Endodermal cell (in vitro differentiated cells): ENCODE results near the gene STPG1. TPM values are rescaled to one million over a fixed set of nuclear protein-coding genes. Genes with fewer than 3 reads are reported as not detected.

Source experiments
- DNase-seq: peaks from one replicate; pipeline ENCODE4 v3.0.0-alpha.2; 2017
- H3K27ac ChIP-seq: 2 replicates; pipeline ENCODE4 v1.5.1; 2013; ENCODE audit warnings: mild to moderate bottlenecking, low read depth, low read length, moderate library complexity
- H3K27me3 ChIP-seq: 2 replicates; pipeline ENCODE4 v1.6.1; 2013; ENCODE audit warnings: mild to moderate bottlenecking, low read length, moderate library complexity; ENCODE audit not compliant: insufficient read depth, control insufficient read depth, poor library complexity, severe bottlenecking
- H3K36me3 ChIP-seq: 2 replicates; pipeline ENCODE4 v1.7.0; 2013; ENCODE audit warnings: mild to moderate bottlenecking, low read length, moderate library complexity; ENCODE audit not compliant: control insufficient read depth, insufficient read depth
- H3K4me1 ChIP-seq: one replicate; pipeline ENCODE4 v1.7.0; 2013; ENCODE audit warnings: low read length; ENCODE audit not compliant: control insufficient read depth, insufficient read depth
- H3K4me3 ChIP-seq: 2 replicates; pipeline ENCODE4 v1.5.1; 2013; ENCODE audit warnings: mild to moderate bottlenecking, low read length, moderate library complexity
- H3K9ac ChIP-seq: 2 replicates; pipeline ENCODE4 v1.6.1; 2013; ENCODE audit warnings: mild to moderate bottlenecking, low read length, moderate library complexity; ENCODE audit not compliant: poor library complexity, severe bottlenecking; ENCODE audit errors: extremely low read depth
- H3K9me3 ChIP-seq: 2 replicates; pipeline ENCODE4 v1.6.1; 2013; ENCODE audit warnings: mild to moderate bottlenecking, low read length, moderate library complexity; ENCODE audit not compliant: control insufficient read depth
- H3K27ac Mint-ChIP-seq: 2 replicates; pipeline ENCODE4 v1.8.0; 2020; ENCODE audit warnings: mixed read lengths
- H3K27me3 Mint-ChIP-seq: 2 replicates; pipeline ENCODE4 v1.8.0; 2021; ENCODE audit warnings: mild to moderate bottlenecking, mixed read lengths; ENCODE audit not compliant: insufficient read depth
- H3K36me3 Mint-ChIP-seq: 2 replicates; pipeline ENCODE4 v1.8.0; 2020; ENCODE audit warnings: low read depth, mixed read lengths
- H3K4me1 Mint-ChIP-seq: 2 replicates; pipeline ENCODE4 v1.8.0; 2020; ENCODE audit warnings: mixed read lengths
- H3K4me3 Mint-ChIP-seq: 2 replicates; pipeline ENCODE4 v1.8.0; 2020; ENCODE audit warnings: mild to moderate bottlenecking, moderate library complexity, mixed read lengths
- H3K9me3 Mint-ChIP-seq: 2 replicates; pipeline ENCODE4 v1.8.0; 2020; ENCODE audit warnings: mild to moderate bottlenecking, mixed read lengths
- CTCF ChIP-seq: fragments of 200-600 bp; sonication (generic); conservative IDR thresholded peaks from 2 replicates; pipeline ENCODE4 v1.5.0; 2021; ENCODE audit warnings: antibody characterized with exemption, mild to moderate bottlenecking
- whole genome bisulfite sequencing, 2 experiments: methylation state at CpG; one replicate each; pipeline versions ENCODE4 v1.1.5 to v1.1.7; 2013; ENCODE audit warnings: missing lambda C conversion rate in 2 of 2, mixed read lengths in 1 of 2; ENCODE audit not compliant: insufficient coverage in 1 of 2, insufficient read length in 1 of 2; 5-methylcytosine and 5-hydroxymethylcytosine counted together
- total RNA-seq, 2 donors: library from RNA; stranded (reverse); fragmentation: NEBNext Ultra II Directional in 1 of 2; extraction: Animal tissue kit (Norgen Biotek cat#: 25700) in 1 of 2; gene quantifications; 2 replicates in 1 of 2; 3 replicates in 1 of 2; pipeline ENCODE4 v1.2.1, GENCODE V29; 2021

The STPG1 gene
- total RNA-seq, 2 donors from 2014 or later = 16.6 to 16.9 TPM

GRCh38 chr1:24406788-24407187, 6.8 kb downstream of the STPG1 start:
- Mint-ChIP-seq H3K9me3 (no peaks in the 10 kb centered on the region), H3K27ac (no peak overlapping the region), H3K4me3 (no peak overlapping the region), H3K4me1 (no peaks in the 10 kb centered on the region), H3K36me3 (no peaks in the 10 kb centered on the region), H3K27me3 (no peaks in the 10 kb centered on the region)
- H3K4me1 ChIP-seq = no peaks in the 10 kb centered on the region
- no peak overlapping the region for H3K27ac ChIP-seq
- H3K27me3 ChIP-seq = no peaks in the 10 kb centered on the region
- WGBS, 2 experiments = 86 to 94% methylated on average over 1 of the region's 1 CpG
- peaks cover 8% of the 10 kb centered on the region for H3K9me3 ChIP-seq
- TF ChIP-seq CTCF = no peak
- no peak for DNase-seq
- no peak overlapping the region for H3K4me3 ChIP-seq
- H3K36me3 ChIP-seq = no peaks in the 10 kb centered on the region
- H3K9ac ChIP-seq = no peak overlapping the region

GRCh38 chr1:24403806-24404205, 9.8 kb downstream of the STPG1 start:
- no peak overlapping the region for H3K4me3 ChIP-seq
- no peak overlapping the region for H3K9ac ChIP-seq
- H3K4me3 Mint-ChIP-seq = no peak overlapping the region
- H3K36me3 Mint-ChIP-seq = no peaks in the 10 kb centered on the region
- 80 to 95% methylated on average over 1 to 2 of the region's 4 CpGs for WGBS, 2 experiments
- H3K9me3 Mint-ChIP-seq = no peaks in the 10 kb centered on the region
- no peak for DNase-seq
- no peaks in the 10 kb centered on the region for H3K27me3 ChIP-seq
- H3K27ac Mint-ChIP-seq = no peak overlapping the region
- H3K36me3 ChIP-seq = peaks cover 14% of the 10 kb centered on the region
- H3K4me1 ChIP-seq = no peaks in the 10 kb centered on the region
- H3K9me3 ChIP-seq = peaks cover 8% of the 10 kb centered on the region
- no peaks in the 10 kb centered on the region for H3K27me3 Mint-ChIP-seq
- no peaks in the 10 kb centered on the region for H3K4me1 Mint-ChIP-seq
- H3K27ac ChIP-seq = no peak overlapping the region
- no peak for TF ChIP-seq CTCF

DNA sequence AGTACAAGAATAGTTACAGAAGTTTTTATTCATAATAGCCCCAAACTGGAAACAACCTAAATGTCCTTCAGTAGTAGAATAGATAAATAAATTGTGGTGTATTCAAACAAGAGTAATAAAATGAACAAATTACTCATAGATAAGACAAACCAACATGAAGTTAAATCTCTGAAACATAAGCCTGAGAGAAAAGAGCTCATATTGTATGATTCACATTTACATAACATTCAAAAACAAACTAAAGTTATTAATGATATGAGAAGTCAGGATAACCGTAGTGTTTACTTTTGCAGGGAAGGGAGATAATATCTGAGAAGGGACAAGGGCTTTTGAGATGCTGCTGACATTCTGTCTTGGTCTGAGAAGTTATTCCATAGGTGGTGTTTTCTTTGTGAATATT, 13.5 kb downstream of the STPG1 start:
- 80 to 100% methylated on average over 1 of the region's 1 CpG for WGBS, 2 experiments
- Histone ChIP-seq H3K27ac (no peak overlapping the region), H3K36me3 (peaks cover 14% of the 10 kb centered on the region), H3K4me1 (no peaks in the 10 kb centered on the region), H3K27me3 (no peaks in the 10 kb centered on the region), H3K4me3 (no peak overlapping the region), H3K9me3 (no peaks in the 10 kb centered on the region), H3K9ac (no peak overlapping the region)
- Mint-ChIP-seq H3K4me1 (no peaks in the 10 kb centered on the region), H3K27ac (no peak overlapping the region), H3K9me3 (no peaks in the 10 kb centered on the region), H3K4me3 (no peak overlapping the region), H3K36me3 (peaks cover 4% of the 10 kb centered on the region), H3K27me3 (no peaks in the 10 kb centered on the region)
- no peak for DNase-seq
- no peak for TF ChIP-seq CTCF
